ENCODE measurements around the gene MAN2B2.

DNA sequence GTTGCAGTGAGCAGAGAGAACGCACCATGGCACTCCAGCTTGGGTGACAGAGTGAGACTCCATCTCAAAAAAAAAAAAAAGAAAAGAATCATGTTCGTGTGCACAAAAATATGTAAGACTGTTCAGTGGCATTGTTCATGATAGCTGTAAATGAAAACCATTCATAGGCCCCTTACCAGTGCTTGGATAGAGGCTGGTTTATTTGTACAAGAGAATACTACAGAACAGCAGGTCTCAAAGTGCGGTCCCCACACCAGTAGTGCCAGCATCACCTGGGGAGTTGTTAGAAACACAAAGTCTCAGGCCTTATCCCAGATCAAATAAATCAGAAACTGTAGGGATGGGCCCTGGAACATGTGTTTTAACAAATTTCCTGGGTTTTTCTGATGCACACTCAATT is 52.8 kb downstream of the MAN2B2 start:
- TF ChIP-seq ZNF8 (CRISPR knock-in tag; IDR thresholded peaks at IDR 0.05) (no peak), ARNTL (CRISPR knock-in tag; IDR thresholded peaks at IDR 0.05; ENCODE audit: borderline replicate concordance, low read depth) (no peak), RARB (CRISPR knock-in tag; IDR thresholded peaks at IDR 0.05) (no peak), ZFP30 (CRISPR knock-in tag; IDR thresholded peaks at IDR 0.05) (no peak), ZNF70 (CRISPR knock-in tag; IDR thresholded peaks at IDR 0.05) (no peak), ISL1 (CRISPR knock-in tag; IDR thresholded peaks at IDR 0.05) (no peak), ZFP3 (CRISPR knock-in tag; IDR thresholded peaks at IDR 0.05) (no peak)
- TF ChIP-seq, protein P1, sequence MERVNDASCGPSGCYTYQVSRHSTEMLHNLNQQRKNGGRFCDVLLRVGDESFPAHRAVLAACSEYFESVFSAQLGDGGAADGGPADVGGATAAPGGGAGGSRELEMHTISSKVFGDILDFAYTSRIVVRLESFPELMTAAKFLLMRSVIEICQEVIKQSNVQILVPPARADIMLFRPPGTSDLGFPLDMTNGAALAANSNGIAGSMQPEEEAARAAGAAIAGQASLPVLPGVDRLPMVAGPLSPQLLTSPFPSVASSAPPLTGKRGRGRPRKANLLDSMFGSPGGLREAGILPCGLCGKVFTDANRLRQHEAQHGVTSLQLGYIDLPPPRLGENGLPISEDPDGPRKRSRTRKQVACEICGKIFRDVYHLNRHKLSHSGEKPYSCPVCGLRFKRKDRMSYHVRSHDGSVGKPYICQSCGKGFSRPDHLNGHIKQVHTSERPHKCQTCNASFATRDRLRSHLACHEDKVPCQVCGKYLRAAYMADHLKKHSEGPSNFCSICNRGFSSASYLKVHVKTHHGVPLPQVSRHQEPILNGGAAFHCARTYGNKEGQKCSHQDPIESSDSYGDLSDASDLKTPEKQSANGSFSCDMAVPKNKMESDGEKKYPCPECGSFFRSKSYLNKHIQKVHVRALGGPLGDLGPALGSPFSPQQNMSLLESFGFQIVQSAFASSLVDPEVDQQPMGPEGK (CRISPR knock-in tag; IDR thresholded peaks at IDR 0.05; ENCODE audit: borderline replicate concordance), result no peak

Data from SK-N-SH treated with all-trans-retinoic acid at 6 μM for 48 hours (cell line).